MG63 (cell line): ENCODE results near the gene VGLL4. TPM values are rescaled to one million over a fixed set of nuclear protein-coding genes. Genes with fewer than 3 reads are reported as not detected.

ENCODE experiments used
- DNase-seq: peaks from one replicate; pipeline ENCODE4 v3.0.0-alpha.2; 2020
- H3K27me3 ChIP-seq: fragments of 250-450 bp; sonication (Bioruptor Pico); 2 replicates; pipeline ENCODE4 v1.5.1; 2020; ENCODE audit warnings: mild to moderate bottlenecking, moderate library complexity
- H3K36me3 ChIP-seq: fragments of 250-450 bp; sonication (Bioruptor Pico); 2 replicates; pipeline ENCODE4 v1.5.1; 2020; ENCODE audit warnings: mild to moderate bottlenecking, moderate library complexity
- H3K4me3 ChIP-seq: fragments of 250-450 bp; sonication (Bioruptor Pico); 2 replicates; pipeline ENCODE4 v1.5.1; 2020; ENCODE audit warnings: mild to moderate bottlenecking, moderate library complexity
- H3K9me3 ChIP-seq: fragments of 250-450 bp; sonication (Bioruptor Pico); 2 replicates; pipeline ENCODE4 v1.5.1; 2020; ENCODE audit warnings: mild to moderate bottlenecking, moderate library complexity
- total RNA-seq: library from RNA; depleted of rRNA; stranded (reverse); fragments of >200 nt; shearing (Covaris generic); gene quantifications from 2 replicates; pipeline ENCODE4 v1.2.3, GENCODE V29; 2014; ENCODE audit warnings: low replicate concordance; rRNA removed

Gene VGLL4
- total RNA-seq, 1 experiment from 2014 or later: 21.1 TPM

- Histone ChIP-seq H3K27me3 (no peaks in the 10 kb centered on the region), H3K9me3 (no peaks in the 10 kb centered on the region), H3K4me3 (no peak overlapping the region), H3K36me3 (no peaks in the 10 kb centered on the region)
- DNase-seq: no peak
Measured at GRCh38 chr3:11507719-11508118, 136.0 kb downstream of the VGLL4 start.

Other genes with a start within 250 kb of the VGLL4 start
- gene TAMM41, start 203.0 kb upstream of the VGLL4 start, total RNA-seq: 0.59 and 1.1 TPM in 2 replicates